Measurements from ENCODE around the gene SERPINB1. TPM values are rescaled to one million over a fixed set of nuclear protein-coding genes. Genes with fewer than 3 reads are reported as not detected.
A peak's percentile ranks its signal among the peaks of the same experiment; 100 is the strongest.

Gene SERPINB1
- 11.1 and 19.1 TPM in 2 replicates for total RNA-seq (2011; cell fraction: chromatin; rRNA removed; ENCODE audit: low replicate concordance)
- total RNA-seq (2011; cell fraction: nucleolus; rRNA removed): 13.9 and 18.2 TPM in 2 replicates
- 16.9 and 26.9 TPM in 2 replicates for total RNA-seq (2011; cell fraction: nucleoplasm; rRNA removed)
- total RNA-seq (2014; rRNA removed): 36.7 and 41.2 TPM in 2 replicates
- 49.3 and 62.5 TPM in 2 replicates for total RNA-seq (2014; rRNA removed; fragmentation: Illumina TruSeq; extraction: Trizol)
- total RNA-seq (2015; rRNA removed; fragmentation: Illumina TruSeq; extraction: Trizol): 31.9 and 33.9 TPM in 2 replicates
- 45.6 and 46.5 TPM in 2 replicates for total RNA-seq (2021)
- 49.4 and 108 TPM in 2 replicates for polyA plus RNA-seq (2011; rRNA removed)
- 24.3 and 27.5 TPM in 2 replicates for polyA plus RNA-seq (2011; cell fraction: cytosol; rRNA removed)
- polyA plus RNA-seq (2011; cell fraction: nucleus; rRNA removed): 22.6 and 24.2 TPM in 2 replicates
- 44.7 and 93.0 TPM in 2 replicates for polyA plus RNA-seq (2012)
- 57.7 and 78.3 TPM in 2 replicates for polyA plus RNA-seq (2014; fragmentation: Illumina TruSeq; extraction: Trizol)
- polyA plus RNA-seq (2014; fragmentation: Nextera tagmentation; extraction: Ambion mirVana): 10 to 100 TPM; 63.8 to 68.7 TPM
- polyA plus RNA-seq (2014; rRNA removed): 61.9 and 66.9 TPM in 2 replicates
- 48.6 and 55.2 TPM in 2 replicates for polyA minus RNA-seq (2011; rRNA and poly(A)+ RNA removed)
- polyA minus RNA-seq (2011; cell fraction: cytosol; rRNA and poly(A)+ RNA removed): 25.9 and 43.6 TPM in 2 replicates
- 20.3 and 22.5 TPM in 2 replicates for polyA minus RNA-seq (2011; cell fraction: nucleus; rRNA and poly(A)+ RNA removed)
- percentile 90 among the genes with signal in this experiment for Bru-seq, nascent RNA
- percentile 80 among the genes with signal in this experiment for BruChase-seq, experiment 1, labeled RNA remaining after a 2-hour chase
- BruChase-seq, experiment 2, labeled RNA remaining after a 6-hour chase: percentile 81 among the genes with signal in this experiment
- long read RNA-seq, experiment 1, transcript SERPINB1-201 (7 exons, 2,619 nt): major isoform, 112 of 164 reads
- long read RNA-seq, experiment 1, partial matches to known transcripts: 15 of 164 reads
- long read RNA-seq, experiment 1, other reads (novel, unspliced or antisense): 37 of 164 reads
- long read RNA-seq, experiment 2, transcript SERPINB1-201 (7 exons, 2,619 nt): major isoform, 39 of 74 reads
- long read RNA-seq, experiment 2, partial matches to known transcripts: 14 of 74 reads
- long read RNA-seq, experiment 2, other reads (novel, unspliced or antisense): 21 of 74 reads
- long read RNA-seq, experiment 3, transcript SERPINB1-201 (7 exons, 2,619 nt): major isoform, 77 of 92 reads
- long read RNA-seq, experiment 3, partial matches to known transcripts: 7 of 92 reads
- long read RNA-seq, experiment 3, other reads (novel, unspliced or antisense): 8 of 92 reads

- FAIRE-seq: peak; percentile 81
- WGBS (ENCODE audit: insufficient coverage, low coverage, missing lambda C conversion rate): under 1% methylated on average over 47 of the region's 67 CpGs
- no peaks in the 10 kb centered on the region for H3K9me1 ChIP-seq (ENCODE audit: control insufficient read depth, insufficient read depth, low read length)
- peak; percentile 93 for ATAC-seq
- peak within 1 kb of the TSS; percentile 52 for H3K4me3 ChIP-seq
- peaks cover 32% of the 10 kb centered on the region for H3K36me3 ChIP-seq (ENCODE audit: control insufficient read depth, insufficient read depth, low read length)
- H3K79me2 ChIP-seq (ENCODE audit: control insufficient read depth, insufficient read depth, low read length): peaks cover 23% of the 10 kb centered on the region
- in situ Hi-C loops (cut with MboI) (loop anchor here (5.0 kb wide), 2 partner anchors 54 to 211 kb away; no protein-coding TSS in a partner anchor), intact Hi-C loops (cut with micrococcal nuclease) (loop anchor here (1.0 kb wide), 2 partner anchors 50 to 75 kb away; no protein-coding TSS in a partner anchor)
- ChIA-PET CTCF (ENCODE audit: low intra/inter-chr PET ratio) (interaction anchor here (0.6 to 1.2 kb wide), 2 partner anchors 48 to 71 kb away, joined by 3 to 4 read pairs; no protein-coding TSS in a partner anchor), POLR2A (interaction anchor here (0.5 to 4.0 kb wide), 42 partner anchors 9 to 1018 kb away, joined by 3 to 52 read pairs (median 4); partner anchors contain the start of genes NQO2, SERPINB9 and WRNIP1)
- peaks cover 27 to 32% of the 10 kb centered on the region in 2 experiments for H3K4me1 ChIP-seq (replicated peaks in 1 of 2; ENCODE audit: control insufficient read depth in 2 of 2, insufficient read depth in 2 of 2, low read length in 2 of 2)
- peak within 1 kb of the TSS; percentile 89 for H2AFZ ChIP-seq (ENCODE audit: low read depth, low read length)
- H3K9ac ChIP-seq (ENCODE audit: insufficient read depth in 1 of 2, low read depth in 2 of 2, low read length in 2 of 2): peak within 1 kb of the TSS; percentile 67 to 92
- no TSS peak for BruUV-seq (replicated peaks)
- peak; percentile 92 to 98 (median 94) for DNase-seq (ENCODE audit: extremely low read depth in 1 of 4, low spot score in 3 of 4)
- H3K9me3 ChIP-seq (replicated peaks; ENCODE audit: control insufficient read depth, insufficient read depth, low read depth, low read length): no peaks in the 10 kb centered on the region
- peak within 1 kb of the TSS; percentile 83 for H3K4me2 ChIP-seq (ENCODE audit: insufficient read depth, low read length)
- no peaks in the 10 kb centered on the region for H4K20me1 ChIP-seq (replicated peaks; ENCODE audit: control insufficient read depth, insufficient read depth, low read length)
- peak within 1 kb of the TSS; percentile 84 for H3K27ac ChIP-seq (ENCODE audit: extremely low read depth, low read depth, low read length)
- no peaks in the 10 kb centered on the region for H3K27me3 ChIP-seq (ENCODE audit: control insufficient read depth in 2 of 2, insufficient read depth in 2 of 2, low read length in 2 of 2)
- TF ChIP-seq PHF8 (IDR thresholded peaks at IDR 0.05; ENCODE audit: borderline replicate concordance, low read length) (peak; percentile 75; the same call in 1 of the 2 replicates), MAZ (CRISPR knock-in tag; conservative IDR thresholded peaks at IDR 0.05 in 1 of 2, IDR thresholded peaks at IDR 0.05 in 1 of 2) (peak; percentile 97 to 99), TFAP4 (CRISPR knock-in tag; IDR thresholded peaks at IDR 0.05; ENCODE audit: borderline replicate concordance) (peak; percentile 90), ZNF586 (CRISPR knock-in tag; conservative IDR thresholded peaks at IDR 0.05) (peak; percentile 85; the same call in 1 of the 2 replicates), MEF2A (IDR thresholded peaks at IDR 0.05; ENCODE audit: control insufficient read depth, low read depth, low read length) (no peak), NFATC3 (IDR thresholded peaks at IDR 0.05) (no peak), ZBTB11 (CRISPR knock-in tag; IDR thresholded peaks at IDR 0.05) (peak in 2 of 3 experiments; percentile 6 to 91; a peak in 2 of 6 replicates), POLR2AphosphoS2 (IDR thresholded peaks at IDR 0.05; ENCODE audit: low read length) (peak; percentile 66; the same call in 1 of the 2 replicates), JUNB (CRISPR knock-in tag; conservative IDR thresholded peaks at IDR 0.05) (no peak)
Measured at GRCh38 chr6:2841264-2842138, at the start of gene SERPINB1. SERPINB1 (minus strand) TSS chr6:2841863; CDS start chr6:2840586, 1,277 bp downstream.
